ENCODE measurements around the gene ADAMTS18. TPM values are rescaled to one million over a fixed set of nuclear protein-coding genes. Genes with fewer than 3 reads are reported as not detected.

Gene ADAMTS18
- total and polyA plus RNA-seq, 2 of the 8 experiments (the other 6 are each of a cell fraction or from before 2014, with no cell fraction given): 0.05 to 0.19 TPM

DNA sequence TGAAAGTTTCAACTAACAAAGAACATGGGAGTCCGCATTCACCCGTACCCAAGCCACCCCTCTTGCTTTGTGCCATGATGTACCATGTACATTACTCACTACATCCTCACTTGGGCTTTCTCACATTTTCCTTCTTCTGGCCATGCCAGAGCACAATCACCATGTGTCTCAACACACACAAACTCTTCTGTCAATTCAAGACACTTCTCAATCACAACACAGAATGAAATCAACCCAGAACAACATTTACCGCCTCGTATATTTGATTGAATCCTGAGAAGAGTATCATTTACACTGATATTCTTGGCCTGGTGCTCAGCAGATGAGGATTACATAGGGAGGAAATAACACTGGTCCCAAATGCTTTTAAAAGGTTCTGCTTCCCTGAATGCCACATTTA, 4.5 kb downstream of the ADAMTS18 start:
- ChIA-PET CTCF (ENCODE audit: partially characterized antibody) (interaction anchor here (1.0 to 13.9 kb wide), 4 partner anchors 24 to 154 kb away, joined by 3 to 223 read pairs (median 3); no protein-coding TSS in a partner anchor), POLR2A (ENCODE audit: partially characterized antibody) (no interaction called here)
- H3K4me3 ChIP-seq (ENCODE audit: extremely low read depth in 1 of 4, insufficient read depth in 2 of 4, low read depth in 3 of 4, low read length in 4 of 4): no peak overlapping the region
- H3K4me2 ChIP-seq (ENCODE audit: insufficient read depth in 1 of 2, low read depth in 2 of 2, low read length in 2 of 2): no peak overlapping the region
- H2AFZ ChIP-seq (ENCODE audit: low read length): no peak overlapping the region
- no peak overlapping the region for H2AK5ac ChIP-seq (ENCODE audit: low read depth, low read length)
- H2BK15ac ChIP-seq (ENCODE audit: low read length): no peak overlapping the region
- no peak overlapping the region for H3K18ac ChIP-seq (ENCODE audit: extremely low read depth, low read length)
- H3K9ac ChIP-seq (replicated peaks in 1 of 4; ENCODE audit: extremely low read depth in 1 of 4, low read depth in 3 of 4, low read length in 3 of 4): no peak overlapping the region
- no peak overlapping the region for H2BK5ac ChIP-seq (ENCODE audit: low read depth, low read length)
- no peak overlapping the region for H3K27ac ChIP-seq (ENCODE audit: low read depth, low read length)
- FAIRE-seq (no peak), DNase-seq (ENCODE audit: low read depth in 1 of 2, low spot score in 2 of 2) (no peak)
- H2BK20ac ChIP-seq (ENCODE audit: low read length): no peak overlapping the region
- no peaks in the 10 kb centered on the region for H3K79me2 ChIP-seq (ENCODE audit: control insufficient read depth in 1 of 2, insufficient read depth in 2 of 2, low read length in 2 of 2)
- H3K9me3 ChIP-seq (ENCODE audit: insufficient read depth in 2 of 2, low read depth in 1 of 2, low read length in 1 of 2): no peaks in the 10 kb centered on the region
- H3K36me3 ChIP-seq (ENCODE audit: control insufficient read depth in 2 of 4, insufficient read depth in 4 of 4, low read length in 3 of 4): no peaks in the 10 kb centered on the region
- H3K14ac ChIP-seq (ENCODE audit: insufficient read length): no peak overlapping the region
- no peaks in the 10 kb centered on the region for H3K79me1 ChIP-seq (ENCODE audit: low read depth, low read length)
- 93% methylated on average over 4 of the region's 4 CpGs; no CpG with 5 or more reads in 1 of the 2 experiments for WGBS, 2 experiments (ENCODE audit: extremely low coverage in 1 of 2, insufficient coverage in 1 of 2, insufficient read length in 1 of 2, insufficient replicate concordance in 2 of 2, low coverage in 1 of 2, low lambda C conversion rate in 2 of 2, missing lambda C conversion rate in 1 of 2)
- H4K20me1 ChIP-seq (replicated peaks in 1 of 2; ENCODE audit: control insufficient read depth in 1 of 2, insufficient read depth in 2 of 2, low read length in 2 of 2): peaks cover 0 to 2% of the 10 kb centered on the region in 2 experiments
- no peak overlapping the region for H3K4ac ChIP-seq (replicated peaks; ENCODE audit: insufficient read length, low read depth, low read length)
- no peak overlapping the region for H3K56ac ChIP-seq (replicated peaks; ENCODE audit: insufficient read length, low read depth, low read length)
- H2BK12ac ChIP-seq (ENCODE audit: low read depth, low read length): no peak overlapping the region
- peaks cover 0 to 4% (median 0%) of the 10 kb centered on the region in 4 experiments; a peak in 2 of 7 replicates for H3K4me1 ChIP-seq (replicated peaks in 1 of 4; ENCODE audit: control insufficient read depth in 3 of 4, insufficient read depth in 4 of 4, low read length in 3 of 4)
- no peak overlapping the region for H3K23ac ChIP-seq (ENCODE audit: insufficient read length)
- peaks cover 12 to 32% (median 25%) of the 10 kb centered on the region in 4 experiments for H3K27me3 ChIP-seq (replicated peaks in 1 of 4; ENCODE audit: control insufficient read depth in 3 of 4, extremely low read depth in 1 of 4, insufficient read depth in 3 of 4, low read length in 3 of 4)
- no peak overlapping the region for H4K91ac ChIP-seq (replicated peaks; ENCODE audit: insufficient read length, low read length)
- no peak overlapping the region for H4K5ac ChIP-seq (ENCODE audit: insufficient read length, low read depth, low read length)
- no peak overlapping the region for H2BK120ac ChIP-seq (replicated peaks; ENCODE audit: low read depth, low read length)
- H4K8ac ChIP-seq (ENCODE audit: extremely low read depth, insufficient read depth, low read length): no peak overlapping the region
- TF ChIP-seq, protein P1, sequence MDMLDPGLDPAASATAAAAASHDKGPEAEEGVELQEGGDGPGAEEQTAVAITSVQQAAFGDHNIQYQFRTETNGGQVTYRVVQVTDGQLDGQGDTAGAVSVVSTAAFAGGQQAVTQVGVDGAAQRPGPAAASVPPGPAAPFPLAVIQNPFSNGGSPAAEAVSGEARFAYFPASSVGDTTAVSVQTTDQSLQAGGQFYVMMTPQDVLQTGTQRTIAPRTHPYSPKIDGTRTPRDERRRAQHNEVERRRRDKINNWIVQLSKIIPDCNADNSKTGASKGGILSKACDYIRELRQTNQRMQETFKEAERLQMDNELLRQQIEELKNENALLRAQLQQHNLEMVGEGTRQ (IDR thresholded peaks at IDR 0.05; ENCODE audit: low read length): no peak
- TF ChIP-seq SAP30 (IDR thresholded peaks at IDR 0.05; ENCODE audit: insufficient read depth, insufficient replicate concordance, low read length) (no peak), SP4 (IDR thresholded peaks at IDR 0.05; ENCODE audit: low read length) (no peak), RFX5 (IDR thresholded peaks at IDR 0.05; ENCODE audit: borderline replicate concordance, low read depth, low read length) (no peak), YY1 (IDR thresholded peaks at IDR 0.05; ENCODE audit: low read depth, low read length) (no peak), SIRT6 (IDR thresholded peaks at IDR 0.05; ENCODE audit: low read length) (no peak), BCL11A (IDR thresholded peaks at IDR 0.05; ENCODE audit: low read depth in 2 of 2, low read length in 2 of 2) (no peak), SP1 (IDR thresholded peaks at IDR 0.05; ENCODE audit: low read depth, low read length) (no peak), MAFK (IDR thresholded peaks at IDR 0.05; ENCODE audit: low read depth, low read length) (no peak), SP2 (IDR thresholded peaks at IDR 0.05; ENCODE audit: low read length) (no peak), JUND (IDR thresholded peaks at IDR 0.05; ENCODE audit: low read length) (no peak)
- peaks cover 6% of the 10 kb centered on the region; the same call in 1 of the 2 replicates for H3K23me2 ChIP-seq (ENCODE audit: low read depth, low read length)

Measured in H1 (cell line).